ENCODE results near the gene CTNNA3.

CTNNA3 gene

DNA sequence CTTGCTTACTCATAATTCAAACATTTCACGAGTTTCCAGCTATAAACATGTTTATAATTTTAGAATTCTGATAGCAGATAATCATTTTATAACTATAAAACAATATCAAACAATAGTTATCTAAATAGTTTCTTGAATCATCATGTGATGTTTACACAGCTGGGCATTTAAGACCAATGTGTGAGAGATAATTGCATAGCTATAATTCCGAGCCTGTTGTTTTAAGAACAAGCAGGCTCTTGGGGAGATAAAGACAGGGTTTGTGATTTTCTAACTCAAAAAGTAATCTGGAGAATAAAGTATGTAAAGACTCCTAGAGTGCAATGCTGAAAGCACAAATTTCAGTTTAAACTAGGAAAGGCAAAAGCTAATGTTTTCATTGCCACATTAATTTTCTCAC, 439.0 kb downstream of the CTNNA3 start:
- no peaks in the 10 kb centered on the region for H3K9me3 ChIP-seq (ENCODE audit: insufficient read depth, low read length)
- no peak overlapping the region for H3K9ac ChIP-seq (ENCODE audit: low read length)
- H3F3A ChIP-seq (ENCODE audit: insufficient read depth), result no peaks in the 10 kb centered on the region
- no peaks in the 10 kb centered on the region for H3K27me3 ChIP-seq (ENCODE audit: low read length)
- no peaks in the 10 kb centered on the region for H4K20me1 ChIP-seq (ENCODE audit: low read depth, low read length)
- no peaks in the 10 kb centered on the region for H3K36me3 ChIP-seq (ENCODE audit: low read length)
- H2AFZ ChIP-seq (ENCODE audit: low read depth, low read length, severe bottlenecking), result no peak overlapping the region
- no peaks in the 10 kb centered on the region for H3K79me2 ChIP-seq (ENCODE audit: insufficient read depth, low read length)
- H3K9me2 ChIP-seq (replicated peaks; ENCODE audit: insufficient read depth, low read length), result no peaks in the 10 kb centered on the region
- no peak overlapping the region for H3K4me2 ChIP-seq (ENCODE audit: low read depth, low read length, poor library complexity, severe bottlenecking)
- H3K4me3 ChIP-seq (ENCODE audit: insufficient read depth, low read length, poor library complexity, severe bottlenecking), result no peak overlapping the region
- TF ChIP-seq EZH2phosphoT487 (conservative IDR thresholded peaks at IDR 0.05; ENCODE audit: low read length) (no peak), CTCF (IDR thresholded peaks at IDR 0.05; ENCODE audit: insufficient read depth, low read length, poor library complexity, severe bottlenecking) (no peak)
- no peak overlapping the region for H3K27ac ChIP-seq (ENCODE audit: low read depth, low read length)

DNA sequence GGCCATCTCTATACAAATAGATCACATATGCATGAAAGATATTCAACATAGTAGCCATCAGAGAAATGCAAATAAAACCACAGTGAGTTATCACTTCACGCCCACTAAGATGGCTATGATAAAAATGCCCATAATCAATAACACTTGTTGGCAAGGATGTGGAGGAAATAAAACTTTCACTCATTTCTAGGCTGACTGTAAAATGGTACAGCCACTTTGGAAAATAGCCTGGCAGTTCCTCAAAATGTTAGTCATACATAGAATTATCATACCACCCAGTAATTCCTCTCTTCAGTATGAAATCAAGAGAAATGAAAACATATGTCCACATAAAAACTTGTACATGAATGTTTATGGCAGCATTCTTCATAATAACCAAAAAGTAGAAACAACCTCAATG, 445.3 kb downstream of the CTNNA3 start:
- H4K20me1 ChIP-seq (ENCODE audit: low read depth, low read length), result no peaks in the 10 kb centered on the region
- no peak overlapping the region for H3K4me3 ChIP-seq (ENCODE audit: insufficient read depth, low read length, poor library complexity, severe bottlenecking)
- no peaks in the 10 kb centered on the region for H3K9me3 ChIP-seq (ENCODE audit: insufficient read depth, low read length)
- H3K27me3 ChIP-seq (ENCODE audit: low read length), result no peaks in the 10 kb centered on the region
- H3K79me2 ChIP-seq (ENCODE audit: insufficient read depth, low read length), result no peaks in the 10 kb centered on the region
- TF ChIP-seq CTCF (IDR thresholded peaks at IDR 0.05; ENCODE audit: insufficient read depth, low read length, poor library complexity, severe bottlenecking) (no peak), EZH2phosphoT487 (conservative IDR thresholded peaks at IDR 0.05; ENCODE audit: low read length) (no peak)
- no peak overlapping the region for H2AFZ ChIP-seq (ENCODE audit: low read depth, low read length, severe bottlenecking)
- no peaks in the 10 kb centered on the region for H3K36me3 ChIP-seq (ENCODE audit: low read length)
- H3K9me2 ChIP-seq (replicated peaks; ENCODE audit: insufficient read depth, low read length), result no peaks in the 10 kb centered on the region
- no peak overlapping the region for H3K4me2 ChIP-seq (ENCODE audit: low read depth, low read length, poor library complexity, severe bottlenecking)
- H3K27ac ChIP-seq (ENCODE audit: low read depth, low read length), result no peak overlapping the region
- no peak overlapping the region for H3K9ac ChIP-seq (ENCODE audit: low read length)
- H3F3A ChIP-seq (ENCODE audit: insufficient read depth), result no peaks in the 10 kb centered on the region

DNA sequence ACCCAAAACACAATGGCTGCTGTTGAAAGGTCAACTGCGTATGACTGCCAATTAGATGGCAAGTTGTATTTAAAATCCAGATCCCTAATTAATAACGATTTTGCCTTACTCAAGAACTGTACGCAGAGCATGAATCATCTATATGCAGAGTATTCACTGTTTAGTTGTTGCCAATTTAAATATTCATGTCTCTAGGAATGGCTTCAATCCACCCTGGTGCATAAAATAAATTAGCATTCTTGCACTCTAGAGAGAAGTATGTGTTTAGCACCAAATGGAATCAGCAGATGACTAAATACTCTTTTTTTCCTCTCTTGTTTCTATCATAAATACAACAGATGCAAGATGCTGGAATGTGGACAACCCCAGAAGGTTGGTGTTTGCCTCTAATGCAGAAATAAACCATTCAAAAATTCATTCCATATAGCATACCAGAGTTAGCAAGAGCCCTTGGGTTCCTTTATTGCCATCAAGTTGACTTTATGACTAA, 449.9 kb downstream of the CTNNA3 start:
- no peaks in the 10 kb centered on the region for H3K9me2 ChIP-seq (replicated peaks; ENCODE audit: insufficient read depth, low read length)
- H3K79me2 ChIP-seq (ENCODE audit: insufficient read depth, low read length), result no peaks in the 10 kb centered on the region
- no peaks in the 10 kb centered on the region for H3K36me3 ChIP-seq (ENCODE audit: low read length)
- no peaks in the 10 kb centered on the region for H3F3A ChIP-seq (ENCODE audit: insufficient read depth)
- H2AFZ ChIP-seq (ENCODE audit: low read depth, low read length, severe bottlenecking), result no peak overlapping the region
- H3K27ac ChIP-seq (ENCODE audit: low read depth, low read length), result no peak overlapping the region
- no peak overlapping the region for H3K4me2 ChIP-seq (ENCODE audit: low read depth, low read length, poor library complexity, severe bottlenecking)
- H3K9ac ChIP-seq (ENCODE audit: low read length), result no peak overlapping the region
- H3K9me3 ChIP-seq (ENCODE audit: insufficient read depth, low read length), result no peaks in the 10 kb centered on the region
- H3K4me3 ChIP-seq (ENCODE audit: insufficient read depth, low read length, poor library complexity, severe bottlenecking), result no peak overlapping the region
- H4K20me1 ChIP-seq (ENCODE audit: low read depth, low read length), result no peaks in the 10 kb centered on the region
- no peak for TF ChIP-seq EZH2phosphoT487 (conservative IDR thresholded peaks at IDR 0.05; ENCODE audit: low read length)
- no peak for TF ChIP-seq CTCF (IDR thresholded peaks at IDR 0.05; ENCODE audit: insufficient read depth, low read length, poor library complexity, severe bottlenecking)
- no peaks in the 10 kb centered on the region for H3K27me3 ChIP-seq (ENCODE audit: low read length)
